KBM-7 (cell line): ENCODE results near the gene PLEKHA1.

Experiments used
- DNase-seq: peaks from one replicate; pipeline ENCODE4 v3.0.0-alpha.2; 2015
- in situ Hi-C: fragments of 300-500 bp; cut with MboI; formaldehyde crosslinking; loops from 2 replicates; pipeline ENCODE4 v1.14.3; 2020; ENCODE audit warnings: low sequenced_read_pairs, low pct_unique_long_range_greater_than_20kb, mixed read lengths

Gene PLEKHA1

DNA sequence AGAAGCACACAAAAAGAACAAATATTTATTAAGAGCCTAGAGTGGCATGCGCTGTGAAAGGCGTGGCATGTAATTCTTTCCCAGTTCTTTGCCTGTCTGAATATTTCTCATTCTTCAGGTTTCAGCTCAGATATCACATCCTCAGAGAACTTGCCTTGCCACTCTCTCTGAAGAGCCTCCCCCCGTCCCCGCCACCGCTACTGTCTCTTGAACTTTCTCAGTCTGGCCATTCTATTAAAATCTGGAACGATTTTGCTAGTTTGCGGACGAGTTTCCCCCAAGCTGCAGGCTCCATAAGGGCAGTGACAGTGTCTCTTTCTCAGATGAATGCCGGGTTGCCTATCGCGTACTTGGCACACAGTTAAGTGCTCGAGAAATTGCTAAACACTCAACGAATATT lies 787 bp upstream of the PLEKHA1 start:
- DNase-seq = no peak
- in situ Hi-C loops = no loop called here

DNA sequence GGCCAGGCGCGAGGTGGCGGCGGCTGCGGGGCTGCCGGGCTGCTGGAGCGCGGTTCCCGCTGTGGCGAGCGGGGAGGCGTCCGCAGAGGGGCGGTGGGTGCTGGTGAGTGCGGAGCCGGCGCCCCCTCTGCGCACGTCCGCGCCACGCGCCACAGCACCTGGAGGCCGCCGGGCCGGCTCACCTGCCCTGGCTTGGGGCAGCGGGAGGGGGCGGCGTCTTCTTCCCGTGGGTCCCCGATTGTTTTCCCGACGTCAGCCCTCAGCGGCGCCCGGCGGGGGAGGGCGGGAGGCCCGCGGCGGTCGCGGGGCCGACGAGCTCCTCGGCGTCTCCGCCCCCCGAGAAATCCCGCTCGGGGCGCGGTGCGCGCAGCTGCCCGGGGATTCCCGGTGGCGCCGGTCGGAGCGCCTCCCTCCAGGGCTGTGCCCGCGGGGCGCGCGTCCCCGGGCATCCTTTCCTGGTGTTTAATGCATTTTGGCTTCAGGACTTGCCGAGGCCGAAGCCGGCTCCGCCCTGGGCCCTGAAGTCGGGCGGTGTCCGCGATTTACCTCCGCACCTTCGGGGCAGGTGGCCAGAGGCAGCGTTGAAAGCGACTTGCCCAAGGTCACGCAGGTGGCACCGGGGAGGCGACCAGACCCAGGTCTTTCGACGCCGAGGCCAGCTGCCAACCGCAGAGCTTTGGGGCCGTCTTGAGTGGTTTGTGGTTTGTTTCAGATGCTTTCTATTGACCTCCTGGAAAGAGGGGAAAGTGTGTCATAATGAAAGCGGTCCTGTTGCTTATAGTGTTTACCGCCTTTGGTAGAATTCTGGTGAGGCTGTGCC lies 561 bp downstream of the PLEKHA1 start:
- in situ Hi-C loops = no loop called here
- DNase-seq = peak; percentile 58

DNA sequence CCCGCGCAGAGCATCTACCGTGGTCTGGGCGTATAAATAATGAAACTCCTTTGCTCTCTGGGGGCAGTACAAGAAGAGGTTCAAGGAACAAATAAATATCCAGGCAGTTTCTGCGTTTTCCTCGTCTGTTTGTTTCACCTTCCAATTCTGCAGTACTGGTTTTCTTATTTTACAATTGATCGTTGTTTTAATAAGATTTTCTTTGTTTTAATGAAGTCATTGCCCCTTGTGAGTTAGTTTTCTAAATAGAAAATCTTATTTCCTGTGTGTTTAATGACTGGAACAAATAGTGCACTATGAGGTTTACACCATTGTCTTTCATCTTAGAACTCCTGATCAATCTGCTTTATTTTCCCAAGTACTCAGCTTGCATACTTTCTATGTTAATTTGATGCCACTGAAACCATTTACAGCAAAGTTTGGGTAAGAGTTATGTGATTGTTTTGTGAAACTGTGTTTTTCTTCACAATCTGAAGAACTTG lies 1.2 kb downstream of the PLEKHA1 start:
- in situ Hi-C loops = no loop called here
- DNase-seq = no peak

DNA sequence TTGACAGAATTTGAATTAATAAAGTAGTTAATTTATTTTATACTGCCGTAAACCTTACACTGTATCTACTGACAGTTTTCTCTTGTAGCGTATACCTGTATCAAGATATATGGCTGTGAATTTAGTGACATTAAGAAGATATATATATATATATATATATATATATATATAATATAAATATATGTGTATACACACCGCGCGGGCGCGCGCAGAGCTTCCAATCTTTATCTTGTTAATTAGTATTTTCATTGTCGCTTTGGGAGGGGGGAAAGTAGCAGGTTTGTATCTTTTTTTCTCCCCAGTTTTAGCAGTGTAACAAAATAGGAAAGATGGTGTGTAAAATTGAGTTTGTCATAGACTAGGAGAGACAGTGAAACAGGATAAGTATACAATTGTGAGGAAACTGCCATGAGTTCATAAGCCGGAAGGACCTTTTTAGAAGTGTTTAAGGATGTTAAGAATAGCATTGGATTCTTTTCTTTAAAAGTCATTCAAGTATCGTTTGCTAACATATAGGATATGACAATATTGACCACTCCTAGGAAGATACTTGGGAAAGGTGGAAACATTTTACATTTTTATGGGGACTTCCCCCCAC lies 2.0 kb downstream of the PLEKHA1 start:
- in situ Hi-C loops = no loop called here
- DNase-seq = no peak

DNA sequence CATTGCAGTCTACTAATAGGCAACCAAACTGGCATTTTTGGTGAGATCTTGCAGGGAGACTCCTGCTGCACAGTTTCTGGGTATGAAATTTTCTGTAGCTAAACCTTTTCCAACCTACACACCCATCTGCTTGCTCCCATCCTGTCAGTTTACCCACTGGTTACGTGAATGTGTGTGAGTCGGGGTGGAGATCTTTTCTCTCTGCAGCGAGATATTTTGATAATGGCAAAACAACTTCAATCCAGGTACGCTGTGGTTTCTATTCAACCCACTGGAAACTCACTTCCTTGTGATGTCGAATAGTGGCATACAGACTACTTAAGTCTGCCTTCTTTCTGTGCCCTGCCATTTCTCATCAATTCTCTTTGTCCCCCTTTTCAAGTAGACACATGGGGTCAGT lies 4.5 kb downstream of the PLEKHA1 start:
- in situ Hi-C loops = no loop called here
- no peak for DNase-seq

DNA sequence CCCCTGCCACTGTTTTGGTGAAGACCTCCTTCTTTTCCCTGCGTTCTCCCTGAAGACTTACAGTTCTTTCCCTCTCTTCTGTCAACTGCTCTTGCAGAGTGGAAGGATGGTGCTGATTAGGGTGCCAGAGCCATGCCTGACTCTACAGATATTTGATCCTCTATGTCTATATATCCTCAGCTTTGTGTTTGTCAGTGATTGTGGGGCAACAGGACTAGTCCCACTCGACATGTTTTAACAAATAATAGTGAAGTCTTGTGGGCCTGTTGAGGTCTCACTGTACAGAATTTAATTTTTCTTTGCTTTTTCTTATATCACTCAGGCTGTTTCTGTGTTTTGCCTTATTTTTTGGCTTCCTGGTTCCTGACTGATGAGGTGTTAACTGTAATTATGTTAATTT lies 5.0 kb downstream of the PLEKHA1 start:
- no peak for DNase-seq
- in situ Hi-C loops = no loop called here

DNA sequence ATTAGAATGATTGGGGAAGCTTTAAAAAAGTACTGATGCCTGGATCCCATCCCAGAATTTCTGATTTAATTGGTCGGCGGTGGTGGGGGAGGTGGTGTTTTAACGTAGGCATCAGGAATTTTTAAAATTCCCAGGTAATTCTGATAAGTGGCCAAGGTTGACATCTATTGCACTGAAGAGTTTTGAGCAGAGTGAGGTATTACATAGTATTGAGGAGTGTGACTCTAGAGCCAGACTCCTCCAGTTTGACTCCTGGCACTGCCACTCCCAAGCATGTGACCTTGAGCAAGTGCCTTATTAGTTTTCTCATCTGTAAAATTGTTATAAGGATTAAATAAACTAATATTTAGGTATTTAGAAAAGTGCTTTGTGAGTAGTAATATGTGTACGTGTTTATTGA lies 6.2 kb downstream of the PLEKHA1 start:
- no peak for DNase-seq
- in situ Hi-C loops = no loop called here

DNA sequence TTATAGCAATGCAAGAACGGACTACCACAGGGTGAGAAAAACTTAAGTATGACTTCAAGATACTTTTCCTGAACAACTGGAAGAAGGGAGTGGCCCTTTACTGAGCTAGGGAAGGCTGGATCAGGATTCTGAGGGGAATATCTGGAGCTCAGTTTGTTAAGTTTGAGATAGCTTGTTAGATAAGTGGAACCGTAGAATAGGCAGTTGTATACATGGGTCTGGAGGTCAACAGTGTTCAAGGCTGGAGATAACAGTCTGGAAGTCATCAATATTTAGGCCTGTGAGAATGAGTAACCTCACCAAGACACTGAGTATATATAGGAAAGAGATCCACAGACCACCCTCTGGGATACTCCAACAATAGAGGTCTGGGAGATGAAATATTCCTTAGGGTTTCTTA lies 7.2 kb downstream of the PLEKHA1 start:
- DNase-seq = no peak
- in situ Hi-C loops = no loop called here

DNA sequence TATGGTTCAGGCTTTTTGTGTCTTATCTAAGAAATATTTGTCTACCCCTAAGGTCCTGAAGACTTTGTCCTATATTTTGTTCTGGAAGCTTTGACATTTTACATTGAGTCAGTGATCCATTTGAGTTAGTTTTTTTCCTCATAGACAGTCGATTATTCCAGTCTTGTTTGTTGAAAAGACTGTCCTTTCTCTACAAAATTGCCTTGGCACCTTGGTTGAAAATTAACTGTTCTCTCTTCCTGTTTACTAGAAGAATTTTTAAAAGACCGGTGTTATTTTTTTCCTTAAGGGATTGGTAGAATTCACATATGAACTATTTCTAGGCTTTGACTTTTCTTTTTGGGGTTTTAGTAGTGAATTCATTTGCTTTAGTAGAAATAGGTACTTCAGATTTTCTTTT lies 12.0 kb downstream of the PLEKHA1 start:
- in situ Hi-C loops = no loop called here
- DNase-seq = no peak

DNA sequence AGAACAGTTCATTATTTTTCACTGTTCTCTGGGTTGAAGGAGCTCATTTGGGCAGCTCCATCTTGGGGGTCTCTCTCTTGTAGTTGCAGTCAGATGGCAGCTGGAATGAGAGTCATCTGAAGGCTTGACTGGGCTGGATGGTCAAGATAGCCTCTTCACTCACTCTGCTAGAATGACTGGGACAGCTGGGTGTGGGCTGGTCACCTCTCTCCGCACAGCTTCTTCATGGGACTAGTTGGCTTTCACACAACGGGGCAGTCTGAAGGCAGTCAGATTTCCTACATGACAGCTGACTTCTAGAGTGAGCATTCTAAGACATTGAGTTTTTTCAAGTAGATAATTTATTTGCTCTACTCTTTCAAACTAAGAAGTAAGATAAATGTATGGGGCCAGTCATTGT lies 13.1 kb downstream of the PLEKHA1 start:
- in situ Hi-C loops = no loop called here
- no peak for DNase-seq

DNA sequence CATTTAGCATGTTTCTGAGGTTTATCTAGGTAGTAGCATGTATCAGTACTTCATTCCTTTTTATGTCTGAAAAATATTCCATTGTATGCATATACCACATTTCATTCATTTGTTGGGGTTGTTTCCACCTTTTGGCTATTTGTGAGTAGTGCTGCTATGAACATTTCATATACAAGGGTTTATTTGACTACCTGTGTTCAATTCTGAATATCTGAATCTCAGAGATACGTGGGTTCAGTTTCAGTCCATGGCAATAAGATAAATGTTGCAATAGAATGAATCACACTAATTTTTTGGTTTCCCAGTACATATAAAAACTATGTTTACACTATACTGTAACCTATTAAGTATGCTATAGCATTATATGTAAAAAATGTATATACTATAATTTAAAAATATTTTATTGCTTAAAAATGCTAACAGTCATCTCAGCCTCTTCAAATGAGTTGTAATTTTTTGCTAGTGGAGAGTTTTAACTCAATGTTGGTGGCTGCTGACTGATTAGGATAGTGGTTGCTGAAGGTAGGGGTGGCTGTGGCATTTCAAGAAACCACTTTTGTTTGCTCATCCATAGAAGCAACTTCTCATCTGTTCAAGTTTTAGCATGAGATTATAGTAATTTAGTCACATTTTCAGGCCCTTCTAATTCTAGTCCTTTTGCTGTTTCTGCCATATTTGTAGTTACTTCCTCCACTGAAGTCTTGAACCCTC lies 13.9 kb downstream of the PLEKHA1 start:
- in situ Hi-C loops = no loop called here
- DNase-seq = no peak

DNA sequence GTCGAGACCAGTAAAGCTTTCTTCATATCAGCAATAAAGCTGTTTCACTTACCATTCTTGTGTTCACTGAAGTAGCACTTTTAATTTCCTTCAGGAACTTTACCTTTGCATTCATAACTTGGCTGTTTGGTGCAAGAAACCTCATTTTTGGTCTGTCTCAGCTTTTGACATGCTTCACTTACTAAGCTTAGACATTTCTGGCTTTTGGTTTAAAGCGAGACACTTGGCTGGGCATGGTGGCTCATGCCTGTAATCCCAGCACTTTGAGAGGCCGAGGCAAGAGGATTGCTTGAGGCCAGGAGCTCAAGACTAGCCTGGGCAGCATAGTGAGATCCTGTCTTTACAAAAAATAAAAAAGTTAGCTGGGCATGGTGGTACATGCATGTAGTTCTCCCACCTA lies 15.8 kb downstream of the PLEKHA1 start:
- DNase-seq = no peak
- in situ Hi-C loops = no loop called here

DNA sequence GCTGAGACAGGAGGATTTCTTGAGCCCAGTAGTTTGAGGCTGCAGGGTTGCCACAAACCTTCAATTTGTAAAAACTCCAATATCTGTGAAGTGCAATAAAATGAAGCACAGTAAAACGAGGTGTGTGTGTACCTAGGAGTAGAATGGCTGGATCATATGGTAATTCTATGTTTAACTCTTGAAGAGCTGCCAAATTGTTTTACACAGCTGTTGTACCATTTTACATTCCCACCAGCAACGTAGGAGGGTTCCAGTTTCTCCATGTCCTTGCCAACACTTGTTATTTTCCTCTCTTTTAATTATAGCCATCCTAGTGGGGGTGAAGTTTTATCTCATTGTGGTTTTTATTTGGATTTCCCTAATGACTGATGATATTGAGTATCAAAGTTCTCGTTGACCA lies 16.2 kb downstream of the PLEKHA1 start:
- DNase-seq = no peak
- in situ Hi-C loops = no loop called here

DNA sequence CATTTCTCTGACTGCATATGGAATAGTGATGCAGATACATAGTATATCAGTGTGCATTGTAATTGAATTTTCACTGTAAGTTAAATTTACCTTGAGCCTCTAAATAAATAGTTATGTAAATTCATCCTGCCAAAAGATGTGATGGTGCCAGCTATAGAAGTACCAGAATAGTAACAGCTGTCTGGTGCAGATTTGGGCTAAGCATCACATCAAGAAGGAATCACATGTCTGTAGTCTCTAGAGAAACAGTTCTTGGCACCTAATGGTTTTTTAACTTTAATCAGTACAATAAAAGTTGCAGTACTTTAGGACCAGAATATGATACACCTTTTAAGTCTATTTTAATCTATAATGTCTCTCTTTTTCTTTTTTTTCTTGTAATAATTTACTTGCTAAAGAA lies 17.4 kb downstream of the PLEKHA1 start:
- in situ Hi-C loops = no loop called here
- no peak for DNase-seq

DNA sequence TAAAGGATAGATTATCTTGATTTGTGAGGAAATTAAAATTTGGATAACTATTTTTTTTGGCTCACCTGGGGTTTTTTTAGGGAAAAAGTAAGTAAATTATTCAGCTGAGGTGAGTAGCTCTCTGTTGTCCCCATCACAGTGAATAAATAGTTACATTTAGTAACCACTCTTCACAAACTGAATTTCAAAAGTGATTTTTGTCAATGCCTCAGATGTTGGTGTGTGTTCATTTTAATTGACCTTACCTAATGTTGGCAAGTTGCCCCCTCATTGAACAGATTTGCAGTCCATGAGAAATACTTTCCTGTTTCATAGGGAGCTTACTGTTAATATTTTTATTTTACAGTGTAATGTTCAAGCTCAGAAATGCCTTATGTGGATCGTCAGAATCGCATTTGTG lies 18.3 kb downstream of the PLEKHA1 start:
- DNase-seq = no peak
- in situ Hi-C loops = no loop called here

DNA sequence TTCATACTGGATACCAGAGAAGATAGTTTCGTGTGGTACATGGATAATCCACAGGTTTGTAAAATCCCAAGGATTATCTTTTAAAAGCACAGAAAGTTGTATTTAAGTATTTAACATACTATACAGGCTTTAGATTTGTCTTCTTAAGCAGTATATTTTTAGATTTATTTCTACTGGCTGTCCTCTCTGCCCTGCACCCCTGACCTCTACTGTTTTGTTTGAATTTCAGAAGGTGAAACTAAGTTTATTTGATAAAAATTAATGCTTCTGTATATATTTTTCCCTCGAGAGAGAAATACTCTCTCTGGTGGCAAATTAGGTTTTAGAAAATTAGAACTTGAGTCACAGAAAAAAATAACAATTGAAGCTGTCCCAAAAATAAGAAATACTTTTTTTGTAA lies 18.8 kb downstream of the PLEKHA1 start:
- DNase-seq = no peak

DNA sequence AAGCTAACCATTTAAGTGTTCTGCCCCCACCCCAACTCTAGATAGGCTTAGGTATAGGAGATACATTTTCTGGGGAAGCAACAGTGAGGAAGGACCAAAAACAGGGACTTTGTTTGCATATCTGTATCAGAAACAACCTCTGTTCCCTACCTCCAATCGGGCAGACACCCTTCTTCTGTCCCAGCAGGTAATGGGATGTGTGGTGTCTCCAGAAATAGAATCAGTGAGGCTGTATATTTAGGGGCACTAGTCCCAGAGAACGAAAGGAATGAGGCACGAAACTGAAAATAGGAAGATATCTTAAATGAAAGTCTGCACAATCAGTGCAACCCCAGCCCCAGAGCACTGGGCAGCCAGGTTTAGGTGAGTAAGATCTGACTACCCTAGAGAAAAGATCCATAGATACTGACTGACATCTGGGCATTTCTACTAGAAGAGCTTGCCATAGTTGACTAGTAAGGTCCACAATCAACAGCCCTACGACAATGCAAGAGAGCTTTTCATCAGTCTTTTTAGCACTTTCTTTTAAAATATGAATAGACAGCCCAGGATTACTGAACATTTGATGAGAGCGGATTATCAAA lies 28.1 kb downstream of the PLEKHA1 start:
- in situ Hi-C loops = no loop called here
- DNase-seq = no peak

More for the DNA sequence above, 18.8 kb downstream of the PLEKHA1 start:
- in situ Hi-C loops = no loop called here

DNA sequence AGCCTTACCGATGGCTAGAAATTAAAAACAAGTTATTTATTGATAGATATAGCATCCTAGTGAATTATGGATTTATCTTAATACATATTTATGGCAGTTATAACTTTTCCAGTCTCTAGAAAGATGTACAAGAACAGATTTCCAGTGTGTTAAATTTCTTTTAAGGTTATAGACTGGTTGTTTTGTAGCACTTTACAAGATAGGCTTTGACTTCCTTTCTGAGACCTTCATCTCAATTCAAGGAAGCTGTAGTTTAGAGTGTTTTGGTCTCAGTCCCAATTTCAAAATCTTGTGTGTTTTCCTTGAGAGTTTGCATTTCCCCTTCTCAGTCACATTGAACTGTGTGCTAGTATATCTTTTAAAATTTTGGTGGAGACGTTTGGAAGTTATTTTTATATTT lies 30.1 kb downstream of the PLEKHA1 start:
- no peak for DNase-seq
- in situ Hi-C loops = no loop called here

DNA sequence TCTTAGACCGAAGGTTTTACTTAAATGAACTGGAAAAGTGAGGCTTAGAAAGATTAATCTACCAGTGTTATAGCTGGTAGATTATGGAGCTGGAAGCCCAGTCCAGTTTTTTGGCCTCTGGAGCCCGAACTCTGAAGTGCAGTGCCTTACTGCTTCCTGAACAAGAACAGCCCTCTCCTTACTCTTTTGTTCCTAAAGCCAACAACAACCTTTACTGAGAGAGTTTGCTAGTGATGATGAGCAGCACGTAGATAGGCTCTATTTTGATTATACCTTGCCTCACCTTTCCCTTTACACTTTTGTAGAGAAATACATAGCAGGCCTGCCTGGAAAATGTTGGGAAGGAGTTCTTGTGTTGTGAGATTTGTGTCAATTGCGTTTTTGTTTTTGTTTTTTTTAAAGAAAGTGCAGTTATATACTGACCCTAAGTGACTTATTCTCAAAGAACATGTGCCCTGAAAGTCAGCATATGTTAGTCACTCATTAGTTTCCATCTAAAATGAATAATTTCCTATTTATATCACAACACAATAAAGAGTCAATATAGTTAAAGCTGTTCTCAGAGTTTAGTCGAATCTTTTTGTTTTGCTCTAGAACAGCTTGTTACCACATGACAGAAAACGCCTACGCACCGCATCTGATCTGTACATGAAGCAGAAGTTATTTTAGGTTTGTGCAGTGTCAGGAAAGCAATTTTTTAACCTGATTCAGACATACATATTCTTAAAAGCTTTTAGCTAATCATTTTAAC lies 33.0 kb downstream of the PLEKHA1 start:
- no peak for DNase-seq
- in situ Hi-C loops = no loop called here
